Mucosa of rectum (tissue), 2 donors: ENCODE measurements around the gene PPARD.

Source experiments
- H3K27ac ChIP-seq, 2 donors: one replicate each; pipeline ENCODE4 v1.7.0; 2013; ENCODE audit warnings: inconsistent platforms in 2 of 2, low read depth in 2 of 2, low read length in 2 of 2
- H3K27me3 ChIP-seq, 2 donors: one replicate each; pipeline ENCODE4 v1.7.0; 2013; ENCODE audit warnings: low read length in 2 of 2; ENCODE audit not compliant: control insufficient read depth in 2 of 2, insufficient read depth in 2 of 2
- H3K36me3 ChIP-seq, 2 donors: one replicate each; pipeline ENCODE4 v1.7.0; 2013; ENCODE audit warnings: low read length in 2 of 2; ENCODE audit not compliant: control insufficient read depth in 2 of 2, insufficient read depth in 2 of 2
- H3K4me1 ChIP-seq, 2 donors: one replicate each; pipeline ENCODE4 v1.7.0; 2013; ENCODE audit warnings: low read length in 2 of 2, mild to moderate bottlenecking in 1 of 2; ENCODE audit not compliant: control insufficient read depth in 2 of 2, insufficient read depth in 2 of 2
- H3K4me3 ChIP-seq, 2 donors: one replicate each; pipeline ENCODE4 v1.7.0; 2013; ENCODE audit warnings: low read length in 2 of 2
- H3K9ac ChIP-seq, 2 donors: one replicate each; pipeline ENCODE4 v1.7.0; 2013; ENCODE audit warnings: low read length in 2 of 2, low read depth in 1 of 2, mild to moderate bottlenecking in 1 of 2
- H3K9me3 ChIP-seq, 2 donors: one replicate each; pipeline ENCODE4 v1.7.0; 2013; ENCODE audit warnings: low read length in 2 of 2; ENCODE audit not compliant: control insufficient read depth in 2 of 2
- donor health status: healthy.
- donor health status: Normal muscosa, but diverticular disease.

The PPARD gene

DNA sequence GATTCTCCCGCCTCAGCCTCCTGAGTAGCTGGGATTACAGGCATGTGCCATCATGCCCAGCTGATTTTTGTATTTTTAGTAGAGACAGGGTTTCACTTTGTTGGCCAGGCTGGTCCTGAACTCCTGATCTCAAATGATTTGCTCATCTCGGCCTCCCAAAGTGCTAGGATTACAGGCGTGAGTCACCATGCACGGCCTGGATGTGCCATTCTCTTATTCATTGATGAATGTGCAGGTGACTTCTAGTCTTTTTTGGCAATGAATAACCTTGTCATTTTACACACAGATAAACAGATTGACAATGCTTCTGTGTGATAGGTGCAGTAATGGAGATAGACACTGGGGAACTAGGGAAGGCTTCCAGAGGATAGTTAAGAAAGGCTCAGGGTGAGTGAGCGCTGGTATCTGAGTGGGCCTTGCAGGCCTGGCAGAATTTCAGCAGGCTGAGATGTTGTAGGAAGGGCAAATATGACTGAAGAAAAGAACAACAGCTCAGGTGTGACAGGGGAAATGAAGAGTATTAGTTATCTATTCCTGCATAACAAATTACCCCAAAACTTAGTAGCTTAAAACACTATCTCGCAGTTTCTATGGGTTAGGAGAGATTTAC, 23.3 kb downstream of the PPARD start:
- Histone ChIP-seq H3K4me1 (peaks cover 0 to 5% of the 10 kb centered on the region in 2 donors), H3K27ac (no peak overlapping the region), H3K27me3 (no peaks in the 10 kb centered on the region), H3K9ac (no peak overlapping the region), H3K4me3 (no peak overlapping the region), H3K9me3 (no peaks in the 10 kb centered on the region), H3K36me3 (no peaks in the 10 kb centered on the region)

DNA sequence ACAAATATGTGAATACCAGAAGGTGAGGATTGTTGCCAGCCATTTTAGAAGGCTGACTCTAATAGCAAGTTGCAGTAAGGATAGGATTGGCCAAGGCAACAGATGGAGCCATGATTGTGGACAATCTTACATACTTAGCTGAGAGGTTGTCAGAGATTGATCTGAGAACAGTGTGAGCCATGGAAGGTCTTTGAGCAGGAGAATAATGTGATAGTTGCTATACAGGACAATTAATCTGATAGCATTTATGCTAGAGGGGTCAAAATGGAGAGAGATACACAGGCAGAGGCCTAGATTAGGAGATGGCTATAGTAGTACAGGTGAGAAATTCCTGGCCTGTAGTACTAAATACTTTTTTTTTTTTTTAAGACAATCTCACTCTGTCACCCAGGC, 23.8 kb downstream of the PPARD start:
- peaks cover 0 to 10% of the 10 kb centered on the region in 2 donors for H3K4me1 ChIP-seq

DNA sequence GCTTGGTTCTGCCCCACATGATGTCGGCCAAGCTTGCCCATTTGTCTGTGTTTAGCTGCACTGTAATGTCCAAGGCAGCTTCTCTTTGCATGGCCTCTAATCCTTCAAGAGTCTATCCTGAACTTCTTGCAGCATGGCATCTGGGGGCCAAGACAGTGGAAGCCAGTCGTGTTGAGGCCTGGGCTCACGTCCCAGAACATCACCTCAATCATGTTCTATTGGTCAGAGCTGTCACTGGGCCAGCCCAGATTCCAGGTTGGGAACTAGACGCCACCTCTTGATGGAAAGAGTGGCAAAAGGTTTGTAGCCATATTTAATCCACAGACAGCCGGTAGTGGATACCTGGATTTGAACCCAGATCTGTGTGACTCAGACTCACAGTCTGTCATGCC, 25.3 kb downstream of the PPARD start:
- Histone ChIP-seq H3K27ac (no peak overlapping the region), H3K4me1 (peaks cover 0 to 16% of the 10 kb centered on the region in 2 donors), H3K9me3 (no peaks in the 10 kb centered on the region), H3K27me3 (no peaks in the 10 kb centered on the region), H3K4me3 (no peak overlapping the region), H3K9ac (no peak overlapping the region), H3K36me3 (no peaks in the 10 kb centered on the region)

More for the DNA sequence above, 23.8 kb downstream of the PPARD start:
- no peak overlapping the region for H3K9ac ChIP-seq
- no peaks in the 10 kb centered on the region for H3K36me3 ChIP-seq
- H3K27me3 ChIP-seq: no peaks in the 10 kb centered on the region
- no peaks in the 10 kb centered on the region for H3K9me3 ChIP-seq
- H3K27ac ChIP-seq: no peak overlapping the region
- H3K4me3 ChIP-seq: no peak overlapping the region

DNA sequence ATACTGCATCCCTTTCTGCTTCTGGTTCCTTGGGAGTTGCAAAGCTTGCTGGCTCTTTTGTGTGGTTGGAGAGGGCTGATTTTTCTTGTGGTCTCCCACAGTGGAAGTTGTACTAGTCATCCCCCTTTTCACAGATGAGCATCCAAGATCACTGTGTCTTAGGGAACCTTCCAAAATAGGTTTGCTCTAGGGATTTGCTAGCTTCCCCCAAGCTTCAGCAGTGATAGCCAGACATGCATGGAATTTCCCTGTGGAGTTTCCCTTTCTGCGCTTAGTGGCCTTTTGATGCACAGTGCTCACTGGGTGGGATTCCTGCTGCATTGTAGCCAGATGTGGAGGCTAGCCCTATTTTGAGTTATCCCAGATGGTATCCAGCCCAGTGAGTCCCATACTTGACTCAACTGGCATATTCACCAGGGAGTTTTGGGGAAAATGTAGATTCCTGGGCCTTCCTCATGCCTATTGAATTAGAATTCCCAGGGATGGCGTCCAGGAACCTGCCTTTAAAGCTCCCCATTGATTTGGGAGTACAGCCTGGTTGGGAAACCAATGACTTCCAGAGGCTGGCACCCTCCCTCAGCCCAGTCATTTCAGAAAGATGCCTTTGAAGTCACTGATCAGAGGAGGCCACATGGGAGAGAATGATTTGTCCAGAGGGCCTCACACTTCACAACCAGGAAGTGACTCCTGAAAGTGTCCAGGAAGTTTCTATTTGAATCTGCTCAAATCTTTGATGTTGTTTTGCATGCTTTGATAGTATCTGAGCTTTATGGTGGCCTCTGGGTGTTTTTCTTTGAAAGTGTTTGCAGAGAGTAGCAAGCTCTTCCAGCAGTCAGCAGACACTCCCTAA, 25.9 kb downstream of the PPARD start:
- Histone ChIP-seq H3K9me3 (no peaks in the 10 kb centered on the region), H3K27me3 (no peaks in the 10 kb centered on the region), H3K36me3 (no peaks in the 10 kb centered on the region), H3K4me3 (no peak overlapping the region), H3K27ac (no peak overlapping the region), H3K9ac (no peak overlapping the region), H3K4me1 (peaks cover 0 to 16% of the 10 kb centered on the region in 2 donors)

DNA sequence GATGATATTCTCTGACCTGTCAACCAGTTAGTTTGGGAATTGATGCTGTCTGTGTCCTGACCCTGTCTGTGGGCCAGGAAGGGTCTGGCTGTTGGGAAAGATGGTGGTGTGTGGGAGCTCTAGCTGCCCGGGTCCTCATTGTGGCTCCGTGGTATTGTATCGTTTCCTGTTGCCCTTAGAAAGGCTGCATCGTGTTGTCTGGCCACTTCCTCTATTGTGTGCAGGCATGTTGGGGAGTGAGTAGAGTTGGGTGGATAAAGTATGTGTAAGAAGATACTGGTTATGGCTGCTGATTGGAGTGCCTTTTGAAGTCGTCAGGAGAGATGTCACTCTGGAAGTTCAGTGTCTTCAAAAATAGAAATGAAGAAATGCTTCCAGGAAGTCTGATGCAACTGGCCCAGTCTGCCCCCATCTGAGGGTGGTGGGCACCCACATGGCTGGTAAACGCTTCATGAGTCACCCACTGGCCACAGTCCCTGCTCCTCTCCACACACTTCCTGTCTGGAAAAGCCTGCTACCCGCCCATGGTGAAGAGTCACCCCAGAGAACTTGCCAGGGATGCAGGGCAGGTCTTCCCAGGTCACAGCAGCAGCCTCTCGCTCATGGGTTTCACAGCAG, 27.9 kb downstream of the PPARD start:
- H3K27me3 ChIP-seq: no peaks in the 10 kb centered on the region
- peak overlapping the region; percentile 14 to 45 for H3K27ac ChIP-seq
- no peak overlapping the region for H3K4me3 ChIP-seq
- H3K36me3 ChIP-seq: peaks cover 0 to 2% of the 10 kb centered on the region in 2 donors
- no peak overlapping the region for H3K9ac ChIP-seq
- peaks cover 0 to 16% of the 10 kb centered on the region in 2 donors for H3K4me1 ChIP-seq
- H3K9me3 ChIP-seq: no peaks in the 10 kb centered on the region

DNA sequence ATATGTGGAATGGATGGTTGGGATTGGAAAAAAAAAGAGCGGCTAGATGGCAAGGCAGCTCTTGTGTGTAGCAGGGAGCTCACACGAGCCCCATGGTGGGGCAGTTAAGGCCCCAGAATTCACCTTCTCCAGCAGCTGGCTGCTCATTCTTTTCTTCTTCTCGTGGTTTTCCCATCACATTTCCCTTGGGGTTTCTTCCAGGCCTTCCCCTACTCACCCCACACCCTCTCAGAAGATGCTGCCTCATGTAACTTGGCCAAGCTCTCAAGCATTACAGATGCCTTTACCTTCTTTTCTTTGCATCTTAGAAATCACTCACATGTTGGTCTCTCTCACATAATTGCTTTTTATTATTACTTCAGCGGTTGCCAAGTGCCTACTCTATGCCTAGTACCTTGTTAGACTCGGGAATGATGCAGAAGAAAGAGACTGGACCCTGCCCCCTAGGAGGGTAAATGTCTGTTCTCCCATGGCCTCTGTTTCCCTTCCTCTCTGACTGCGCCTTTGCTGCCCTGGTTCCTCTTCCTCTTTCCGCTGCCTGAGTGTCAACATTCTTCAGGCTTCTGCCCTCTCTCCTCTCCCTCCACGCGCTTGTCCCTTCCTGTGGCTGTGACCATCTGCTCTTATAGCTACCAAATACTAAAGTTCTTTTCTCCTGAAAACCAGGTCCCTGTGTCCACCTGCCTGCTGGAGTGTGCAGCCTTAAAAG, 28.6 kb downstream of the PPARD start:
- Histone ChIP-seq H3K4me1 (peaks cover 0 to 16% of the 10 kb centered on the region in 2 donors), H3K9ac (no peak overlapping the region), H3K9me3 (no peaks in the 10 kb centered on the region), H3K27ac (peak overlapping the region in 1 of 2 donors; percentile 45), H3K4me3 (no peak overlapping the region), H3K36me3 (peaks cover 0 to 2% of the 10 kb centered on the region in 2 donors), H3K27me3 (no peaks in the 10 kb centered on the region)

DNA sequence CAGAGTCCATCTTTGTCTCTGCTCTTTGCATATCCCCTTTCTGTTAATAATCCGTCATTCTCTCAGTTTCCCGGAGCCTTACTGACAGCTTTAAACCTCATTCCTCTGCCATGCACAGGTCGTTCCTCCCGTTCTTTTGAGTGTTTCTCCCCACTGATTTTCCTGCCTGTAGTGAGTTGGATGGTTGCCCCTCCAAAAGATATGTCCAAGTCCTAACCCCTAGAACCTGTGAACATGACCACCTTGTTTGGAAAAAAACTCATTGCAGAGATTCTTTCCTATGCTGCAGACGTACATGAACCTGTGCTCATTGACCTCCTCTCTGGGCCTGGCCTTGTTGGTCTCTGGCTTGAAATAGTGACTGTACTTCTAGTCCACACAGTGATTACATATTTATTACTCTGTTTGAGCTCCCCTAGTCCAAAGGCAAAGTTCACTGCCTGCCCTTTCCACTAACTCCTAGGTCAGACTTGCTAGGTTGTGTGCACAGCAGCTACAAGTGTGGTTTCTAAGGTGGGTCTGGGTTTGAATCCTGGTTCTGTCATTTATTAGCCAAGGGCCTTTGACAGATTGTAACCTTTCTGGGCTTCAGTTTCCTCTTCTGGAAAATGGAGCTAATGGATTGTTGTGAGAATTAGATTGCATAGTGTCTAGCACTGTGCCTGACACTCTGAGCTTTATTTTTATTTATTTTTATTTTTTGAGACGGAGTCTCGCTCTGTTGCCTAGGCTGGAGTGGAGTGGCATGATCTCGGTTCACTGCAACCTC, 29.3 kb downstream of the PPARD start:
- Histone ChIP-seq H3K9me3 (no peaks in the 10 kb centered on the region), H3K4me1 (peaks cover 0 to 16% of the 10 kb centered on the region in 2 donors), H3K4me3 (no peak overlapping the region), H3K27ac (no peak overlapping the region), H3K27me3 (no peaks in the 10 kb centered on the region), H3K36me3 (peaks cover 0 to 2% of the 10 kb centered on the region in 2 donors), H3K9ac (no peak overlapping the region)

DNA sequence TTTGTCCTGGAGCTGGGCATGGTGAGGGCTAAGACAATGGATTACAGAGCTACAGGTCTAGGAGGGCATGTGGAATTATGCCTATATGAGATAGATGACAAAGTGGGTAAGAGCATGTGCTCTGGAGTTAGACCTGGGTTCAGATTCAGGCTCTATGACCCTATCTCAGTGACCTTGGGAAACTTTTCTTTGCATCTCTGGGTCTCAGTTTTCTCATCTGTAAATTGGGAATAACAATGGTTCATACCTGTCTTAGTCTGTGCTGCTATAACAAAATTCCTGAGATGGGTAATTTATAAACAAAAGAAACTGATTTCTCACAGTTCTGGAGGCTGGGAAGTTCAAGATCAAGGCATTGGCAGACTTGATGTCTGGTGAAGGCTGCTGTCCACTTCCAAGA, 30.3 kb downstream of the PPARD start:
- Histone ChIP-seq H3K27me3 (no peaks in the 10 kb centered on the region), H3K9me3 (no peaks in the 10 kb centered on the region), H3K36me3 (peaks cover 0 to 2% of the 10 kb centered on the region in 2 donors), H3K4me1 (peaks cover 0 to 16% of the 10 kb centered on the region in 2 donors), H3K27ac (no peak overlapping the region), H3K4me3 (no peak overlapping the region), H3K9ac (no peak overlapping the region)

DNA sequence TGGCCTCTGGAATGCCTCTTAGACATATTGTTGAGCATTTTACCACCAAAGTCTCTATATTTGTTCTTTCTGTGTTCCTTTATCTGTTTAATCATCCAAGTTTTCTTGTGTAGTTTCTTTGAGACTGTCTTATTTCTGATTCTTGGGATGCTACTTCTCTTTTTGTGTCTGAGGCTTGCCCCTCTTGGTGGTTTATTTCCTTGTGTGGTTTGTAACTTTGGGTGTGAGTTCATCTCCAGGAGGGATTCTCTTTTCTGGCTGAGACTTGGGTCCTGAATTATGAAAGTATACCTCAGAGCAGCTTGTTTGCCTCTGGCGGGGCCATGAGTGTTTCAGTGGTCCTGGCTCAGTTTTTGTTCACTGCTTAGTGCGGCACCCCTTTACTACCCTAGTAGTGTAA, 33.9 kb downstream of the PPARD start:
- Histone ChIP-seq H3K9ac (no peak overlapping the region), H3K4me1 (peaks cover 0 to 5% of the 10 kb centered on the region in 2 donors), H3K36me3 (peaks cover 0 to 4% of the 10 kb centered on the region in 2 donors), H3K4me3 (no peak overlapping the region), H3K27ac (no peak overlapping the region), H3K27me3 (no peaks in the 10 kb centered on the region), H3K9me3 (no peaks in the 10 kb centered on the region)
